H1 (cell line): ENCODE results near the gene HSPA1B. TPM values are rescaled to one million over a fixed set of nuclear protein-coding genes. Genes with fewer than 3 reads are reported as not detected.
A peak's percentile ranks its signal among the peaks of the same experiment; 100 is the strongest.

Experiments
- CTCF ChIA-PET: fragments of 300-600 bp; sonication (Branson Sonifier 250); formaldehyde crosslinking; loops from one replicate; lab custom pipeline; 2021; ENCODE audit not compliant: partially characterized antibody; lab: Charles Lee
- POLR2A ChIA-PET: fragments of 300-600 bp; sonication (Branson Sonifier 250); formaldehyde crosslinking; loops from one replicate; lab custom pipeline; 2021; ENCODE audit warnings: inconsistent platforms; ENCODE audit not compliant: partially characterized antibody; lab: Charles Lee
- DNase-seq, 2 experiments: peaks; one replicate each; pipeline versions ENCODE4 v3.0.0 to v3.0.0-alpha.2; 2010 to 2022; ENCODE audit warnings: low spot score in 2 of 2, low read depth in 1 of 2, mixed read lengths in 1 of 2
- FAIRE-seq: peaks from 2 replicates; lab custom pipeline; 2011; peaks lifted over from hg19 to GRCh38; lab: Jason Lieb, UNC
- H2AFZ ChIP-seq: 2 replicates; pipeline ENCODE4 v1.8.1; 2012; ENCODE audit warnings: low read length, inconsistent platforms
- H2AK5ac ChIP-seq: 2 replicates; pipeline ENCODE4 v1.6.1; 2013; ENCODE audit warnings: low read depth, low read length
- H2BK120ac ChIP-seq: replicated peaks from 2 replicates; pipeline ENCODE3; 2013; ENCODE audit warnings: low read depth, low read length, inconsistent platforms
- H2BK12ac ChIP-seq: 2 replicates; pipeline ENCODE4 v1.6.1; 2013; ENCODE audit warnings: low read depth, low read length
- H2BK15ac ChIP-seq: 2 replicates; pipeline ENCODE4 v1.6.1; 2013; ENCODE audit warnings: low read length
- H2BK20ac ChIP-seq: 2 replicates; pipeline ENCODE4 v1.6.1; 2013; ENCODE audit warnings: low read length
- H2BK5ac ChIP-seq: 2 replicates; pipeline ENCODE4 v1.6.1; 2013; ENCODE audit warnings: low read depth, low read length
- H3K14ac ChIP-seq: 2 replicates; pipeline ENCODE4 v1.6.1; 2013; ENCODE audit warnings: inconsistent platforms; ENCODE audit not compliant: insufficient read length
- H3K18ac ChIP-seq: 2 replicates; pipeline ENCODE4 v1.6.1; 2013; ENCODE audit warnings: low read length; ENCODE audit errors: extremely low read depth
- H3K23ac ChIP-seq: 2 replicates; pipeline ENCODE4 v1.6.1; 2013; ENCODE audit warnings: inconsistent platforms; ENCODE audit not compliant: insufficient read length
- H3K23me2 ChIP-seq: 2 replicates; pipeline ENCODE4 v1.6.1; 2013; ENCODE audit warnings: low read depth, low read length
- H3K27ac ChIP-seq: 2 replicates; pipeline ENCODE4 v1.6.1; 2011; ENCODE audit warnings: low read depth, low read length, inconsistent platforms
- H3K27me3 ChIP-seq, 4 experiments: replicated peaks in 1 of 4; 1 replicate in 1 of 4; 2 replicates in 3 of 4; pipeline versions ENCODE4 v1.6.1 to v1.8.1; 2011 to 2013; ENCODE audit warnings: low read length in 3 of 4, mild to moderate bottlenecking in 3 of 4, inconsistent platforms in 2 of 4, mixed read lengths in 2 of 4, moderate library complexity in 1 of 4; ENCODE audit not compliant: control insufficient read depth in 3 of 4, insufficient read depth in 3 of 4; ENCODE audit errors: extremely low read depth in 1 of 4
- H3K36me3 ChIP-seq, 4 experiments: 2 replicates each; pipeline versions ENCODE4 v1.6.1 to v1.8.1; 2011 to 2013; ENCODE audit warnings: mild to moderate bottlenecking in 4 of 4, low read length in 3 of 4, moderate library complexity in 2 of 4, control low read depth in 1 of 4, inconsistent platforms in 1 of 4; ENCODE audit not compliant: insufficient read depth in 4 of 4, control insufficient read depth in 2 of 4
- H3K4ac ChIP-seq: replicated peaks from 2 replicates; pipeline ENCODE3; 2013; ENCODE audit warnings: low read length, low read depth, mixed read lengths, inconsistent platforms; ENCODE audit not compliant: insufficient read length
- H3K4me1 ChIP-seq, 4 experiments: replicated peaks in 1 of 4; 1 replicate in 1 of 4; 2 replicates in 3 of 4; pipeline versions ENCODE4 v1.6.1 to v1.8.1; 2011 to 2013; ENCODE audit warnings: low read length in 3 of 4, inconsistent platforms in 2 of 4, mixed read lengths in 1 of 4; ENCODE audit not compliant: insufficient read depth in 4 of 4, control insufficient read depth in 3 of 4
- H3K4me2 ChIP-seq, 2 experiments: 2 replicates each; pipeline versions ENCODE4 v1.6.1 to v1.8.1; 2011 to 2013; ENCODE audit warnings: low read depth in 2 of 2, low read length in 2 of 2, control low read depth in 1 of 2, inconsistent platforms in 1 of 2, mild to moderate bottlenecking in 1 of 2; ENCODE audit not compliant: insufficient read depth in 1 of 2
- H3K4me3 ChIP-seq, 4 experiments: fragments of 200-600, 300-600 bp in 1 of 4; sonication (generic), shearing (Covaris generic), sonication (Bioruptor Twin) in 1 of 4; 2 replicates each; pipeline versions ENCODE4 v1.5.1 to v1.8.1; 2011 to 2016; ENCODE audit warnings: low read length in 4 of 4, low read depth in 3 of 4, control low read depth in 2 of 4, inconsistent platforms in 2 of 4, mild to moderate bottlenecking in 2 of 4, mixed read lengths in 1 of 4, moderate library complexity in 1 of 4; ENCODE audit not compliant: insufficient read depth in 2 of 4; ENCODE audit errors: extremely low read depth in 1 of 4
- H3K56ac ChIP-seq: replicated peaks from 2 replicates; pipeline ENCODE3; 2013; ENCODE audit warnings: low read depth, mild to moderate bottlenecking, mixed read lengths, low read length, inconsistent platforms; ENCODE audit not compliant: insufficient read length
- H3K79me1 ChIP-seq: 2 replicates; pipeline ENCODE4 v1.6.1; 2013; ENCODE audit warnings: low read depth, low read length, control low read depth
- H3K79me2 ChIP-seq, 2 experiments: 2 replicates each; pipeline versions ENCODE4 v1.6.1 to v1.8.1; 2012 to 2013; ENCODE audit warnings: low read length in 2 of 2, mild to moderate bottlenecking in 2 of 2, inconsistent platforms in 1 of 2; ENCODE audit not compliant: insufficient read depth in 2 of 2, control insufficient read depth in 1 of 2
- H3K9ac ChIP-seq, 4 experiments: replicated peaks in 1 of 4; 1 replicate in 1 of 4; 2 replicates in 3 of 4; pipeline versions ENCODE4 v1.6.1 to v1.8.1; 2011 to 2013; ENCODE audit warnings: low read depth in 3 of 4, low read length in 3 of 4, control low read depth in 2 of 4, mild to moderate bottlenecking in 2 of 4, moderate library complexity in 2 of 4, inconsistent platforms in 1 of 4; ENCODE audit errors: extremely low read depth in 1 of 4
- H3K9me3 ChIP-seq, 2 experiments: 2 replicates each; pipeline versions ENCODE4 v1.6.1 to v1.8.1; 2012 to 2013; ENCODE audit warnings: mild to moderate bottlenecking in 2 of 2, moderate library complexity in 2 of 2, control low read depth in 1 of 2, inconsistent platforms in 1 of 2, low read depth in 1 of 2, low read length in 1 of 2, mixed read lengths in 1 of 2; ENCODE audit not compliant: insufficient read depth in 2 of 2
- H4K20me1 ChIP-seq, 2 experiments: replicated peaks in 1 of 2; 2 replicates each; pipeline versions ENCODE3 to v1.8.1; 2011 to 2013; ENCODE audit warnings: inconsistent platforms in 2 of 2, low read length in 2 of 2, mild to moderate bottlenecking in 1 of 2; ENCODE audit not compliant: insufficient read depth in 2 of 2, control insufficient read depth in 1 of 2
- H4K5ac ChIP-seq: 2 replicates; pipeline ENCODE4 v1.6.1; 2013; ENCODE audit warnings: low read length, low read depth, mixed read lengths, inconsistent platforms; ENCODE audit not compliant: insufficient read length
- H4K8ac ChIP-seq: 2 replicates; pipeline ENCODE4 v1.8.0; 2013; ENCODE audit warnings: mild to moderate bottlenecking, moderate library complexity, low read length, inconsistent platforms; ENCODE audit not compliant: insufficient read depth; ENCODE audit errors: extremely low read depth
- H4K91ac ChIP-seq: replicated peaks from 2 replicates; pipeline ENCODE3; 2013; ENCODE audit warnings: low read length, mixed read lengths, inconsistent platforms; ENCODE audit not compliant: insufficient read length
- CHD1 ChIP-seq: IDR thresholded peaks from 2 replicates; pipeline ENCODE4 v1.6.1; 2012; ENCODE audit warnings: low read depth, low read length, improper control_type of control experiment
- EGR1 ChIP-seq: IDR thresholded peaks from 2 replicates; pipeline ENCODE4 v1.6.1; 2011; ENCODE audit warnings: low read depth, low read length, borderline replicate concordance
- EP300 ChIP-seq, 2 experiments: IDR thresholded peaks; 1 replicate in 1 of 2; 2 replicates in 1 of 2; pipeline ENCODE4 v1.6.1; 2011 to 2012; ENCODE audit warnings: low read depth in 2 of 2, low read length in 2 of 2, mild to moderate bottlenecking in 2 of 2, borderline replicate concordance in 1 of 2, inconsistent platforms in 1 of 2, moderate library complexity in 1 of 2
- MAX ChIP-seq: IDR thresholded peaks from 2 replicates; pipeline ENCODE4 v1.6.1; 2012; ENCODE audit warnings: inconsistent platforms
- POU5F1 ChIP-seq: IDR thresholded peaks from 2 replicates; pipeline ENCODE4 v1.6.1; 2011; ENCODE audit warnings: low read depth, mild to moderate bottlenecking, low read length, moderate library complexity
- SAP30 ChIP-seq: fragments of 300-600 bp; sonication (generic); IDR thresholded peaks from 2 replicates; pipeline ENCODE4 v1.7.1; 2012; ENCODE audit warnings: low read length, moderate library complexity, mild to moderate bottlenecking, inconsistent platforms; ENCODE audit not compliant: insufficient read depth, insufficient replicate concordance
- SP1 ChIP-seq: IDR thresholded peaks from 2 replicates; pipeline ENCODE4 v1.6.1; 2011; ENCODE audit warnings: low read depth, low read length
- TAF7 ChIP-seq: optimal IDR thresholded peaks from 2 replicates; pipeline ENCODE3; 2011; ENCODE audit warnings: low read depth, mild to moderate bottlenecking, inconsistent platforms, low read length, moderate library complexity, borderline replicate concordance
- YY1 ChIP-seq: IDR thresholded peaks from 2 replicates; pipeline ENCODE4 v1.6.1; 2011; ENCODE audit warnings: low read depth, mild to moderate bottlenecking, low read length
- WGBS, 2 experiments: shearing (Covaris generic) in 1 of 2; methylation state at CpG; one replicate each; pipeline versions ENCODE4 v1.1.6 to v1.1.7; 2013 to 2015; ENCODE audit warnings: low lambda C conversion rate in 2 of 2, mixed read lengths in 2 of 2, inconsistent platforms in 1 of 2, low coverage in 1 of 2, missing lambda C conversion rate in 1 of 2; ENCODE audit not compliant: insufficient replicate concordance in 2 of 2, insufficient coverage in 1 of 2, insufficient read length in 1 of 2; ENCODE audit errors: extremely low coverage in 1 of 2, missing lambda C conversion rate in 1 of 2; 5-methylcytosine and 5-hydroxymethylcytosine counted together
- polyA plus RNA-seq, 7 experiments: library from polyadenylated mRNA; depleted of rRNA in 3 of 7; stranded (reverse) in 5 of 7; unstranded in 2 of 7; fragments of >200 nt in 5 of 7; fragments of 200-250 nt in 2 of 7; gene quantifications; 1 replicate in 5 of 7; 2 replicates in 1 of 7; 4 replicates in 1 of 7; pipeline versions ENCODE4 v1.2.1 to v1.2.3, GENCODE V29; 2011 to 2013; ENCODE audit warnings: missing spikeins in 2 of 7, mixed read lengths in 2 of 7
- total RNA-seq: library from RNA; stranded (reverse); fragmentation: NEBNext Ultra II Directional; extraction: Animal tissue kit (Norgen Biotek cat#: 25700); gene quantifications from 2 replicates; pipeline ENCODE4 v1.2.1, GENCODE V29; 2021
- TF ChIP-seq, protein P1 (sequence below): IDR thresholded peaks from 2 replicates; pipeline ENCODE4 v1.6.1; 2011; ENCODE audit warnings: low read length, improper control_type of control experiment

The HSPA1B gene
- total and polyA plus RNA-seq, 2 of the 8 experiments (the other 6 are each of a cell fraction or from before 2014, with no cell fraction given): 36.6 to 76.6 TPM

- Histone ChIP-seq H3K4me3 (peak overlapping the region in 1 of 4 experiments; percentile 99; a peak in 2 of 8 replicates), H3K4me2 (peak overlapping the region; percentile 14 to 99; a peak in 2 of 4 replicates), H3K56ac (no peak overlapping the region)
- no peak for TF ChIP-seq EGR1
- no peak for TF ChIP-seq SAP30
- no peak for TF ChIP-seq MAX
- TF ChIP-seq POU5F1: no peak
- TF ChIP-seq EP300 (IDR thresholded peaks at IDR 0.05; ENCODE audit: borderline replicate concordance in 1 of 2, low read depth in 2 of 2, low read length in 2 of 2): no peak
- TF ChIP-seq CHD1: no peak
- TF ChIP-seq SP1: no peak
- no peak for TF ChIP-seq TAF7
- TF ChIP-seq YY1: no peak
- TF ChIP-seq, protein P1, sequence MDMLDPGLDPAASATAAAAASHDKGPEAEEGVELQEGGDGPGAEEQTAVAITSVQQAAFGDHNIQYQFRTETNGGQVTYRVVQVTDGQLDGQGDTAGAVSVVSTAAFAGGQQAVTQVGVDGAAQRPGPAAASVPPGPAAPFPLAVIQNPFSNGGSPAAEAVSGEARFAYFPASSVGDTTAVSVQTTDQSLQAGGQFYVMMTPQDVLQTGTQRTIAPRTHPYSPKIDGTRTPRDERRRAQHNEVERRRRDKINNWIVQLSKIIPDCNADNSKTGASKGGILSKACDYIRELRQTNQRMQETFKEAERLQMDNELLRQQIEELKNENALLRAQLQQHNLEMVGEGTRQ: no peak
Measured at GRCh38 chr6:31838968-31839367, 11.4 kb downstream of the HSPA1B start.

More at GRCh38 chr6:31838968-31839367, 11.4 kb downstream of the HSPA1B start:
- Histone ChIP-seq H2BK20ac (no peak overlapping the region), H3K79me2 (peaks cover 17 to 37% of the 10 kb centered on the region in 2 experiments), H3K4ac (no peak overlapping the region), H3K9me3 (no peaks in the 10 kb centered on the region), H2BK15ac (no peak overlapping the region), H2BK12ac (no peak overlapping the region), H3K9ac (no peak overlapping the region), H2AK5ac (no peak overlapping the region), H4K20me1 (peaks cover 18 to 23% of the 10 kb centered on the region in 2 experiments), H3K23me2 (peaks cover 15% of the 10 kb centered on the region), H2AFZ (no peak overlapping the region), H3K23ac (no peak overlapping the region), H3K27me3 (no peaks in the 10 kb centered on the region), H4K91ac (no peak overlapping the region), H3K79me1 (peaks cover 3% of the 10 kb centered on the region; the same call in 1 of the 2 replicates), H2BK5ac (no peak overlapping the region), H3K4me1 (peaks cover 2 to 9% (median 6%) of the 10 kb centered on the region in 4 experiments; a peak in 4 of 7 replicates), H3K27ac (no peak overlapping the region), H3K18ac (no peak overlapping the region), H3K14ac (no peak overlapping the region), H4K5ac (no peak overlapping the region), H2BK120ac (no peak overlapping the region), H4K8ac (no peak overlapping the region), H3K36me3 (peaks cover 34 to 72% (median 48%) of the 10 kb centered on the region in 4 experiments)
- CTCF ChIA-PET: interaction anchor here (0.8 to 4.5 kb wide), 12 partner anchors 12 to 128 kb away, joined by 3 to 15 read pairs (median 4); partner anchors contain the start of gene HSPA1B
- DNase-seq (no peak), FAIRE-seq (no peak)
- WGBS, 2 experiments: 90% methylated on average over 3 of the region's 3 CpGs; no CpG with 5 or more reads in 1 of the 2 experiments
- POLR2A ChIA-PET: interaction anchor here (0.6 to 11.4 kb wide), 33 partner anchors 8 to 265 kb away, joined by 3 to 189 read pairs (median 4); partner anchors contain the start of genes CLIC1, EHMT2, HSPA1A and HSPA1B
